Endodermal cell (in vitro differentiated cells): ENCODE measurements around the gene RUFY4. TPM values are rescaled to one million over a fixed set of nuclear protein-coding genes. Genes with fewer than 3 reads are reported as not detected.

Experiments
- DNase-seq: peaks from one replicate; pipeline ENCODE4 v3.0.0-alpha.2; 2017
- H3K27ac ChIP-seq: 2 replicates; pipeline ENCODE4 v1.5.1; 2013; ENCODE audit warnings: mild to moderate bottlenecking, low read depth, low read length, moderate library complexity
- H3K27me3 ChIP-seq: 2 replicates; pipeline ENCODE4 v1.6.1; 2013; ENCODE audit warnings: mild to moderate bottlenecking, low read length, moderate library complexity; ENCODE audit not compliant: insufficient read depth, control insufficient read depth, poor library complexity, severe bottlenecking
- H3K36me3 ChIP-seq: 2 replicates; pipeline ENCODE4 v1.7.0; 2013; ENCODE audit warnings: mild to moderate bottlenecking, low read length, moderate library complexity; ENCODE audit not compliant: control insufficient read depth, insufficient read depth
- H3K4me1 ChIP-seq: one replicate; pipeline ENCODE4 v1.7.0; 2013; ENCODE audit warnings: low read length; ENCODE audit not compliant: control insufficient read depth, insufficient read depth
- H3K4me3 ChIP-seq: 2 replicates; pipeline ENCODE4 v1.5.1; 2013; ENCODE audit warnings: mild to moderate bottlenecking, low read length, moderate library complexity
- H3K9ac ChIP-seq: 2 replicates; pipeline ENCODE4 v1.6.1; 2013; ENCODE audit warnings: mild to moderate bottlenecking, low read length, moderate library complexity; ENCODE audit not compliant: poor library complexity, severe bottlenecking; ENCODE audit errors: extremely low read depth
- H3K9me3 ChIP-seq: 2 replicates; pipeline ENCODE4 v1.6.1; 2013; ENCODE audit warnings: mild to moderate bottlenecking, low read length, moderate library complexity; ENCODE audit not compliant: control insufficient read depth
- H3K27ac Mint-ChIP-seq: 2 replicates; pipeline ENCODE4 v1.8.0; 2020; ENCODE audit warnings: mixed read lengths
- H3K27me3 Mint-ChIP-seq: 2 replicates; pipeline ENCODE4 v1.8.0; 2021; ENCODE audit warnings: mild to moderate bottlenecking, mixed read lengths; ENCODE audit not compliant: insufficient read depth
- H3K36me3 Mint-ChIP-seq: 2 replicates; pipeline ENCODE4 v1.8.0; 2020; ENCODE audit warnings: low read depth, mixed read lengths
- H3K4me1 Mint-ChIP-seq: 2 replicates; pipeline ENCODE4 v1.8.0; 2020; ENCODE audit warnings: mixed read lengths
- H3K4me3 Mint-ChIP-seq: 2 replicates; pipeline ENCODE4 v1.8.0; 2020; ENCODE audit warnings: mild to moderate bottlenecking, moderate library complexity, mixed read lengths
- H3K9me3 Mint-ChIP-seq: 2 replicates; pipeline ENCODE4 v1.8.0; 2020; ENCODE audit warnings: mild to moderate bottlenecking, mixed read lengths
- CTCF ChIP-seq: fragments of 200-600 bp; sonication (generic); conservative IDR thresholded peaks from 2 replicates; pipeline ENCODE4 v1.5.0; 2021; ENCODE audit warnings: antibody characterized with exemption, mild to moderate bottlenecking
- WGBS, 2 experiments: methylation state at CpG; one replicate each; pipeline versions ENCODE4 v1.1.5 to v1.1.7; 2013; ENCODE audit warnings: missing lambda C conversion rate in 2 of 2, mixed read lengths in 1 of 2; ENCODE audit not compliant: insufficient coverage in 1 of 2, insufficient read length in 1 of 2; 5-methylcytosine and 5-hydroxymethylcytosine counted together
- total RNA-seq, 2 donors: library from RNA; stranded (reverse); fragmentation: NEBNext Ultra II Directional in 1 of 2; extraction: Animal tissue kit (Norgen Biotek cat#: 25700) in 1 of 2; gene quantifications; 2 replicates in 1 of 2; 3 replicates in 1 of 2; pipeline ENCODE4 v1.2.1, GENCODE V29; 2021

RUFY4 gene
- total RNA-seq, 2 donors from 2014 or later = 0.35 TPM; not detected in 1

- Mint-ChIP-seq H3K4me1 (peaks cover 15% of the 10 kb centered on the region), H3K27ac (no peak overlapping the region), H3K9me3 (no peaks in the 10 kb centered on the region), H3K36me3 (no peaks in the 10 kb centered on the region), H3K4me3 (no peak overlapping the region), H3K27me3 (peaks cover 34% of the 10 kb centered on the region)
- Histone ChIP-seq H3K36me3 (no peaks in the 10 kb centered on the region), H3K4me1 (no peaks in the 10 kb centered on the region), H3K4me3 (no peak overlapping the region), H3K27me3 (peaks cover 27% of the 10 kb centered on the region), H3K9me3 (no peaks in the 10 kb centered on the region), H3K9ac (no peak overlapping the region), H3K27ac (no peak overlapping the region)
- WGBS, 2 experiments = 76 to 78% methylated on average over 3 to 4 of the region's 4 CpGs
- no peak for DNase-seq
- no peak for TF ChIP-seq CTCF
Observed at GRCh38 chr2:218070587-218070986, 1.5 kb downstream of the RUFY4 start.

DNA sequence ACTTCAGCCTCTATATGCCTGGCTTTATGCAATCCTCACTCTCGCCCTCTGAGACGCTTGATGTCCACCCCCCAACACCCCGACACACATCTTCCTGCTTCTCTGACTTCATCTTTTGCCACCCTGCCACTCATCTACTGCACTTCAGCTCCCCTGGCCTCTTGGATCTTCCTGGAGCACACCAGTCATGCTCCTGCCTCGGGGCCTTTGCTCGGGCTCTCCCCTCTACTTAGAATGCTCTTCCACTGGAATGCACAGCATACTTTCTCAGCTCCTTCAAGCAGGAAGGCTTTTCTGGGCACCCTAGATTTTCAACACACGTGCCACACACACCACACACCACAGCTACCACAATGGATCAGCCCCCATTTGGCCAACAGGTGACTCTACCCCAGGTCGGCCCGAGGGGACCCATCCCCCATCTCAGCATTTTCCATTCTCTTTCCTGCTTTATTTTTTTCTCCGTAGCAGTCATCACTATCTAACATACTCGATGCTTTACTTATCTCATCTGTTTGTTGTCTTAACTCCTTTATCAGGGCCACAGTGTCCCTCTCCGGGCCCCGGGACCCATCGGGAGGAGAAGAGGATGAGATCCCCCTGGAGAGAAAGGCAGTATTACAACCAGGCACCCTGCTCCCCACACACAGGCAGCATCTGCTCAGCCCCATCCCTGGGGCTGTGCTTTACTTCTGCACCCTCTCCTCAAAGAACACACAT is 2.3 kb downstream of the RUFY4 start:
- Mint-ChIP-seq H3K4me1 (peaks cover 15% of the 10 kb centered on the region), H3K27me3 (peaks cover 34% of the 10 kb centered on the region)
- no peak overlapping the region for H3K4me3 ChIP-seq

GRCh38 chr2:218072002-218072401 is 2.9 kb downstream of the RUFY4 start:
- 84 to 91% methylated on average over 3 of the region's 3 CpGs for WGBS, 2 experiments
- Mint-ChIP-seq H3K4me1 (peaks cover 15% of the 10 kb centered on the region), H3K9me3 (no peaks in the 10 kb centered on the region), H3K27me3 (peaks cover 30% of the 10 kb centered on the region), H3K36me3 (no peaks in the 10 kb centered on the region), H3K4me3 (no peak overlapping the region), H3K27ac (no peak overlapping the region)
- Histone ChIP-seq H3K27me3 (peaks cover 24% of the 10 kb centered on the region), H3K4me1 (no peaks in the 10 kb centered on the region), H3K9me3 (no peaks in the 10 kb centered on the region), H3K9ac (no peak overlapping the region), H3K27ac (no peak overlapping the region), H3K4me3 (no peak overlapping the region), H3K36me3 (no peaks in the 10 kb centered on the region)
- TF ChIP-seq CTCF = no peak
- no peak for DNase-seq

More for the DNA sequence above, 2.3 kb downstream of the RUFY4 start:
- no peaks in the 10 kb centered on the region for H3K36me3 Mint-ChIP-seq
- H3K9me3 Mint-ChIP-seq = no peaks in the 10 kb centered on the region
- Histone ChIP-seq H3K36me3 (no peaks in the 10 kb centered on the region), H3K9ac (no peak overlapping the region), H3K4me1 (no peaks in the 10 kb centered on the region), H3K27ac (no peak overlapping the region), H3K27me3 (peaks cover 27% of the 10 kb centered on the region), H3K9me3 (no peaks in the 10 kb centered on the region)
- WGBS, 2 experiments = 87 to 93% methylated on average over 13 of the region's 13 CpGs
- H3K4me3 Mint-ChIP-seq = no peak overlapping the region
- no peak for DNase-seq
- TF ChIP-seq CTCF = peak; percentile 14
- no peak overlapping the region for H3K27ac Mint-ChIP-seq
